Esophagus muscularis mucosa (tissue), 4 donors: ENCODE measurements around the gene GRB14. TPM values are rescaled to one million over a fixed set of nuclear protein-coding genes. Genes with fewer than 3 reads are reported as not detected.

ENCODE experiments used
- DNase-seq: peaks from one replicate; pipeline ENCODE4 v3.0.0-alpha.2; 2017; ENCODE audit errors: extremely low spot score
- H3K27ac ChIP-seq, 4 donors: fragments of 200-600 bp; sonication (generic); replicated peaks in 1 of 4; 1 replicate in 3 of 4; 2 replicates in 1 of 4; pipeline ENCODE4 v1.5.1; 2016 to 2019; ENCODE audit warnings: mild to moderate bottlenecking in 1 of 4
- H3K27me3 ChIP-seq, 4 donors: fragments of 200-600 bp; sonication (generic); one replicate each; pipeline versions ENCODE4 v1.5.1 to v1.6.0; 2016 to 2019
- H3K36me3 ChIP-seq, 4 donors: fragments of 200-600 bp; sonication (generic); one replicate each; pipeline ENCODE4 v1.5.1; 2016 to 2019
- H3K4me1 ChIP-seq, 4 donors: fragments of 200-600 bp; sonication (generic); one replicate each; pipeline ENCODE4 v1.5.1; 2016 to 2019
- H3K4me3 ChIP-seq, 4 donors: fragments of 200-600 bp; sonication (generic); 1 replicate in 2 of 4; 2 replicates in 2 of 4; pipeline ENCODE4 v1.5.1; 2016 to 2019; ENCODE audit warnings: mild to moderate bottlenecking in 4 of 4, moderate library complexity in 1 of 4
- H3K9me3 ChIP-seq, 4 donors: fragments of 200-600 bp; sonication (generic); 1 replicate in 3 of 4; 2 replicates in 1 of 4; pipeline ENCODE4 v1.5.1; 2016 to 2019
- CTCF ChIP-seq, 3 experiments: fragments of 200-600 bp in 2 of 3; fragments of 450-650 bp in 1 of 3; sonication (generic) in 2 of 3; IDR thresholded peaks; one replicate each; pipeline ENCODE4 v1.5.1; 2017 to 2019; ENCODE audit warnings: antibody characterized with exemption in 3 of 3, mild to moderate bottlenecking in 2 of 3, moderate library complexity in 1 of 3
- EP300 ChIP-seq: sonication (generic); formaldehyde crosslinking; IDR thresholded peaks from one replicate; pipeline ENCODE4 v1.6.1; 2017; ENCODE audit warnings: antibody characterized with exemption
- POLR2A ChIP-seq: fragments of 450-650 bp; IDR thresholded peaks from one replicate; pipeline ENCODE4 v1.6.1; 2017; ENCODE audit warnings: antibody characterized with exemption, moderate library complexity, mild to moderate bottlenecking, low read depth
- POLR2AphosphoS5 ChIP-seq, 2 donors: sonication (generic); formaldehyde crosslinking; IDR thresholded peaks; one replicate each; pipeline ENCODE4 v1.6.1; 2017; ENCODE audit warnings: antibody characterized with exemption in 2 of 2
- WGBS: methylation state at CpG from one replicate; pipeline ENCODE4 v1.1.5; 2018; 5-methylcytosine and 5-hydroxymethylcytosine counted together
- intact Hi-C: fragments of 100-400 bp; cut with DNase I; formaldehyde crosslinking; loops from one replicate; pipeline ENCODE4 v1.15.1; 2023
- total RNA-seq, 4 donors: library from RNA; depleted of rRNA; stranded (reverse); fragments of >200 nt; gene quantifications; one replicate each; pipeline versions ENCODE4 v1.1.0 to v1.2.1, GENCODE V29; 2016

Gene GRB14
- total RNA-seq, 4 donors from 2014 or later = 3.3 to 6.3 (median 4.3) TPM

- WGBS = 31% methylated on average over 6 of the region's 6 CpGs
- no peaks in the 10 kb centered on the region for H3K9me3 ChIP-seq
- no peak overlapping the region for H3K4me3 ChIP-seq
- no peaks in the 10 kb centered on the region for H3K36me3 ChIP-seq
- no peak overlapping the region for H3K27ac ChIP-seq
- no peaks in the 10 kb centered on the region for H3K27me3 ChIP-seq
- intact Hi-C loops = no loop called here
- no peak for DNase-seq
- TF ChIP-seq POLR2A (no peak), CTCF (IDR thresholded peaks at IDR 0.05) (peak; percentile 22 to 51 (median 29)), EP300 (no peak), POLR2AphosphoS5 (IDR thresholded peaks at IDR 0.05) (no peak)
- no peaks in the 10 kb centered on the region for H3K4me1 ChIP-seq
These were observed 125.6 kb downstream of the GRB14 start for GRCh38 chr2:164495491-164496223.

- H3K4me1 ChIP-seq = no peaks in the 10 kb centered on the region
- intact Hi-C loops = no loop called here
- 68% methylated on average over 1 of the region's 1 CpG for WGBS
- no peaks in the 10 kb centered on the region for H3K9me3 ChIP-seq
- no peak for TF ChIP-seq EP300
- no peak for TF ChIP-seq CTCF (IDR thresholded peaks at IDR 0.05)
- TF ChIP-seq POLR2A = no peak
- TF ChIP-seq POLR2AphosphoS5 (IDR thresholded peaks at IDR 0.05) = no peak
- H3K27ac ChIP-seq = no peak overlapping the region
- no peak for DNase-seq
- no peaks in the 10 kb centered on the region for H3K36me3 ChIP-seq
- H3K4me3 ChIP-seq = no peak overlapping the region
- no peaks in the 10 kb centered on the region for H3K27me3 ChIP-seq
These were observed 135.7 kb downstream of the GRB14 start for GRCh38 chr2:164485541-164485940.

- TF ChIP-seq EP300 (no peak), CTCF (IDR thresholded peaks at IDR 0.05) (peak in 2 of 3 experiments; percentile 35 to 43), POLR2AphosphoS5 (IDR thresholded peaks at IDR 0.05) (no peak)
- intact Hi-C loops = no loop called here
- no peak overlapping the region for H3K4me3 ChIP-seq
- 29% methylated on average over 2 of the region's 2 CpGs for WGBS
- no peaks in the 10 kb centered on the region for H3K9me3 ChIP-seq
- no peaks in the 10 kb centered on the region for H3K4me1 ChIP-seq
- H3K27ac ChIP-seq = no peak overlapping the region
- no peak for DNase-seq
- H3K27me3 ChIP-seq = no peaks in the 10 kb centered on the region
- no peaks in the 10 kb centered on the region for H3K36me3 ChIP-seq
These were observed 141.8 kb downstream of the GRB14 start for GRCh38 chr2:164479460-164479859.

- intact Hi-C loops = no loop called here
- no peak overlapping the region for H3K27ac ChIP-seq
- no peak overlapping the region for H3K4me3 ChIP-seq
- H3K9me3 ChIP-seq = no peaks in the 10 kb centered on the region
- H3K27me3 ChIP-seq = no peaks in the 10 kb centered on the region
- WGBS = 87% methylated on average over 2 of the region's 2 CpGs
- TF ChIP-seq POLR2A (no peak), POLR2AphosphoS5 (IDR thresholded peaks at IDR 0.05) (no peak), EP300 (no peak), CTCF (IDR thresholded peaks at IDR 0.05) (no peak)
- no peaks in the 10 kb centered on the region for H3K4me1 ChIP-seq
- no peak for DNase-seq
- no peaks in the 10 kb centered on the region for H3K36me3 ChIP-seq
These were observed 143.1 kb downstream of the GRB14 start for GRCh38 chr2:164478205-164478604.

GRCh38 chr2:164474873-164475272 is 146.4 kb downstream of the GRB14 start:
- H3K36me3 ChIP-seq = no peaks in the 10 kb centered on the region
- no peaks in the 10 kb centered on the region for H3K9me3 ChIP-seq
- H3K27ac ChIP-seq = no peak overlapping the region
- no peak for DNase-seq
- no peaks in the 10 kb centered on the region for H3K4me1 ChIP-seq
- no peak overlapping the region for H3K4me3 ChIP-seq
- TF ChIP-seq POLR2AphosphoS5 (IDR thresholded peaks at IDR 0.05) = no peak
- no peak for TF ChIP-seq CTCF (IDR thresholded peaks at IDR 0.05)
- TF ChIP-seq POLR2A = no peak
- TF ChIP-seq EP300 = no peak
- intact Hi-C loops = no loop called here
- no peaks in the 10 kb centered on the region for H3K27me3 ChIP-seq
